Measurements from ENCODE around the gene UBE2V1. TPM values are rescaled to one million over a fixed set of nuclear protein-coding genes. Genes with fewer than 3 reads are reported as not detected.
"Not testable (repeated sequence)": the region's sequence is repeated elsewhere in the genome, so short reads cannot be mapped to it uniquely, and the experiment has no call there.

UBE2V1 gene
- total and polyA plus RNA-seq, 8 donors, result 37.9 to 61.7 (median 53.3) TPM

GRCh38 chr20:50085146-50085480, 27.8 kb downstream of the UBE2V1 start:
- H3K9me3 ChIP-seq, result no peaks in the 10 kb centered on the region
- H3K36me3 ChIP-seq, result no peaks in the 10 kb centered on the region
- intact Hi-C loops (cut with DNase I), result no loop called here
- 66 to 88% methylated on average over 5 of the region's 5 CpGs for WGBS, 2 donors
- TF ChIP-seq, protein P1, sequence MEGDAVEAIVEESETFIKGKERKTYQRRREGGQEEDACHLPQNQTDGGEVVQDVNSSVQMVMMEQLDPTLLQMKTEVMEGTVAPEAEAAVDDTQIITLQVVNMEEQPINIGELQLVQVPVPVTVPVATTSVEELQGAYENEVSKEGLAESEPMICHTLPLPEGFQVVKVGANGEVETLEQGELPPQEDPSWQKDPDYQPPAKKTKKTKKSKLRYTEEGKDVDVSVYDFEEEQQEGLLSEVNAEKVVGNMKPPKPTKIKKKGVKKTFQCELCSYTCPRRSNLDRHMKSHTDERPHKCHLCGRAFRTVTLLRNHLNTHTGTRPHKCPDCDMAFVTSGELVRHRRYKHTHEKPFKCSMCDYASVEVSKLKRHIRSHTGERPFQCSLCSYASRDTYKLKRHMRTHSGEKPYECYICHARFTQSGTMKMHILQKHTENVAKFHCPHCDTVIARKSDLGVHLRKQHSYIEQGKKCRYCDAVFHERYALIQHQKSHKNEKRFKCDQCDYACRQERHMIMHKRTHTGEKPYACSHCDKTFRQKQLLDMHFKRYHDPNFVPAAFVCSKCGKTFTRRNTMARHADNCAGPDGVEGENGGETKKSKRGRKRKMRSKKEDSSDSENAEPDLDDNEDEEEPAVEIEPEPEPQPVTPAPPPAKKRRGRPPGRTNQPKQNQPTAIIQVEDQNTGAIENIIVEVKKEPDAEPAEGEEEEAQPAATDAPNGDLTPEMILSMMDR (IDR thresholded peaks at IDR 0.05), result no peak
- H3K4me1 ChIP-seq, result peaks cover 4 to 8% (median 5%) of the 10 kb centered on the region in 3 donors
- no peak overlapping the region for H3K4me3 ChIP-seq
- H3K27ac ChIP-seq, result no peak overlapping the region
- FAIRE-seq (no peak), DNase-seq (no peak), ATAC-seq (no peak)
- H3K27me3 ChIP-seq, result no peaks in the 10 kb centered on the region

- Histone ChIP-seq H3K4me3 (no peak overlapping the region), H3K4me1 (peaks cover 4 to 8% (median 5%) of the 10 kb centered on the region in 3 donors), H3K27me3 (no peaks in the 10 kb centered on the region), H3K9me3 (no peaks in the 10 kb centered on the region), H3K27ac (no peak overlapping the region), H3K36me3 (no peaks in the 10 kb centered on the region)
- TF ChIP-seq, protein P1 (IDR thresholded peaks at IDR 0.05), result no peak
- WGBS, 2 donors, result 95% methylated on average over 7 of the region's 7 CpGs
- intact Hi-C loops (cut with DNase I), result no loop called here
- FAIRE-seq, result no peak
- no peak for ATAC-seq
- no peak for DNase-seq
These were observed 29.9 kb downstream of the UBE2V1 start for GRCh38 chr20:50083034-50083433.

- FAIRE-seq; H3K27me3 ChIP-seq; H3K9me3 ChIP-seq; H3K4me3 ChIP-seq; H3K36me3 ChIP-seq; ATAC-seq; DNase-seq; H3K27ac ChIP-seq; intact Hi-C loops (cut with DNase I); H3K4me1 ChIP-seq: not testable (repeated sequence)
- WGBS, 2 donors, result 87 to 93% methylated on average over 9 of the region's 9 CpGs
These were observed 30.9 kb downstream of the UBE2V1 start for GRCh38 chr20:50082056-50082455.

- Histone ChIP-seq H3K27ac (no peak overlapping the region), H3K4me3 (no peak overlapping the region), H3K36me3 (no peaks in the 10 kb centered on the region), H3K27me3 (no peaks in the 10 kb centered on the region), H3K9me3 (no peaks in the 10 kb centered on the region), H3K4me1 (no peaks in the 10 kb centered on the region)
- FAIRE-seq, result no peak
- intact Hi-C loops (cut with DNase I), result no loop called here
- peak in 1 of 4 donors; percentile 10 for ATAC-seq
- DNase-seq, result peak in 1 of 6 donors; percentile 45
- TF ChIP-seq, protein P1 (IDR thresholded peaks at IDR 0.05), result no peak
- 61 to 72% methylated on average over 17 of the region's 17 CpGs for WGBS, 2 donors
These were observed 34.9 kb downstream of the UBE2V1 start for GRCh38 chr20:50077818-50078601.

GRCh38 chr20:50073500-50073899, 39.5 kb downstream of the UBE2V1 start:
- H3K27ac ChIP-seq, result no peak overlapping the region
- no peaks in the 10 kb centered on the region for H3K9me3 ChIP-seq
- no peaks in the 10 kb centered on the region for H3K36me3 ChIP-seq
- no peak for FAIRE-seq
- WGBS, 2 donors, result 78 to 86% methylated on average over 2 of the region's 2 CpGs
- no peak for ATAC-seq
- no peaks in the 10 kb centered on the region for H3K27me3 ChIP-seq
- no peaks in the 10 kb centered on the region for H3K4me1 ChIP-seq
- intact Hi-C loops (cut with DNase I), result no loop called here
- peak in 1 of 6 donors; percentile 34 for DNase-seq
- H3K4me3 ChIP-seq, result no peak overlapping the region
- TF ChIP-seq, protein P1 (IDR thresholded peaks at IDR 0.05), result no peak
